ENCODE measurements around the gene OR10V1.

The OR10V1 gene

GRCh38 chr11:59668188-59668949 is 45.3 kb downstream of the OR10V1 start:
- DNase-seq (ENCODE audit: low read depth) = peak; percentile 46
- TF ChIP-seq, protein P1, sequence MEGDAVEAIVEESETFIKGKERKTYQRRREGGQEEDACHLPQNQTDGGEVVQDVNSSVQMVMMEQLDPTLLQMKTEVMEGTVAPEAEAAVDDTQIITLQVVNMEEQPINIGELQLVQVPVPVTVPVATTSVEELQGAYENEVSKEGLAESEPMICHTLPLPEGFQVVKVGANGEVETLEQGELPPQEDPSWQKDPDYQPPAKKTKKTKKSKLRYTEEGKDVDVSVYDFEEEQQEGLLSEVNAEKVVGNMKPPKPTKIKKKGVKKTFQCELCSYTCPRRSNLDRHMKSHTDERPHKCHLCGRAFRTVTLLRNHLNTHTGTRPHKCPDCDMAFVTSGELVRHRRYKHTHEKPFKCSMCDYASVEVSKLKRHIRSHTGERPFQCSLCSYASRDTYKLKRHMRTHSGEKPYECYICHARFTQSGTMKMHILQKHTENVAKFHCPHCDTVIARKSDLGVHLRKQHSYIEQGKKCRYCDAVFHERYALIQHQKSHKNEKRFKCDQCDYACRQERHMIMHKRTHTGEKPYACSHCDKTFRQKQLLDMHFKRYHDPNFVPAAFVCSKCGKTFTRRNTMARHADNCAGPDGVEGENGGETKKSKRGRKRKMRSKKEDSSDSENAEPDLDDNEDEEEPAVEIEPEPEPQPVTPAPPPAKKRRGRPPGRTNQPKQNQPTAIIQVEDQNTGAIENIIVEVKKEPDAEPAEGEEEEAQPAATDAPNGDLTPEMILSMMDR (conservative IDR thresholded peaks at IDR 0.05; ENCODE audit: low read length) = peak; percentile 30
- peak overlapping the region; percentile 85 for H3K4me3 ChIP-seq (ENCODE audit: low read length)

GRCh38 chr11:59667812-59668187 is 45.8 kb downstream of the OR10V1 start:
- no peak for DNase-seq (ENCODE audit: low read depth)
- TF ChIP-seq, protein P1 (conservative IDR thresholded peaks at IDR 0.05; ENCODE audit: low read length) = no peak
- peak overlapping the region; percentile 85 for H3K4me3 ChIP-seq (ENCODE audit: low read length)

DNA sequence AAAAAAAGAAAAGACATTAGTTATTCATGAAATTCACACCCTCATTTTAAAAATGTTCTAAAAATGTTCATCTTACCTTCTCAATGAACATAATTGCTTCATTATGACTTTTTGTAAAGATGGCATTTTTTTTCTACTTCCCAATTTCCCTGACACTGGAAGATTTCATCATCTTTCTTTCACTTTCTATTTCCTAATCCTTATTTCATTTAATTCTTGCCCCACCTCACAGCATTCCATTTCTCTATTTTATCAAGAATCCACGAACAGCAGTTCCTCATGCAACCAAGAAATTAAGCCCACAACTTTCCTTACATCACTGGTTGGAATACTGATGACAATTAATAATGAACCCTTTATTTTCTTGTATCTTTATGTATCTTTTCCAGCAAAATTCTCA is 46.7 kb downstream of the OR10V1 start:
- TF ChIP-seq, protein P1 (conservative IDR thresholded peaks at IDR 0.05; ENCODE audit: low read length) = no peak
- H3K4me3 ChIP-seq (ENCODE audit: low read length) = peak overlapping the region; percentile 85
- peak; percentile 57 for DNase-seq (ENCODE audit: low read depth)

Data from AG10803 (cell line).